Neuronal stem cell (in vitro differentiated cells): Measurements from ENCODE around the gene P4HB.

ENCODE experiments used
- DNase-seq: peaks from one replicate; pipeline ENCODE4 v3.0.0-alpha.2; 2013; ENCODE audit warnings: low spot score
- H2AFZ ChIP-seq: one replicate; pipeline ENCODE4 v1.6.1; 2013; ENCODE audit warnings: mild to moderate bottlenecking, low read length, inconsistent platforms
- H2AK5ac ChIP-seq: 2 replicates; pipeline ENCODE4 v1.6.1; 2013; ENCODE audit warnings: low read depth, mild to moderate bottlenecking, inconsistent platforms, low read length, moderate library complexity, mixed read lengths
- H2BK120ac ChIP-seq: 2 replicates; pipeline ENCODE4 v1.6.1; 2013; ENCODE audit warnings: low read depth, mild to moderate bottlenecking, inconsistent platforms, low read length, moderate library complexity, mixed read lengths
- H2BK12ac ChIP-seq: one replicate; pipeline ENCODE4 v1.6.1; 2013; ENCODE audit warnings: low read length, inconsistent platforms
- H2BK15ac ChIP-seq: 2 replicates; pipeline ENCODE4 v1.6.1; 2013; ENCODE audit warnings: mild to moderate bottlenecking, low read length, inconsistent platforms, mixed read lengths
- H2BK5ac ChIP-seq: one replicate; pipeline ENCODE4 v1.6.1; 2013; ENCODE audit warnings: inconsistent platforms, mild to moderate bottlenecking, low read length, moderate library complexity
- H3K14ac ChIP-seq: one replicate; pipeline ENCODE4 v1.6.1; 2013; ENCODE audit warnings: low read length, inconsistent platforms
- H3K18ac ChIP-seq: 2 replicates; pipeline ENCODE4 v1.6.1; 2013; ENCODE audit warnings: low read length, inconsistent platforms
- H3K23ac ChIP-seq: 2 replicates; pipeline ENCODE4 v1.6.1; 2013; ENCODE audit warnings: low read depth, mild to moderate bottlenecking, mixed read lengths, low read length, inconsistent platforms; ENCODE audit not compliant: poor library complexity
- H3K27ac ChIP-seq: replicated peaks from 3 replicates; pipeline ENCODE4 v1.5.1; 2013; ENCODE audit warnings: low read length, inconsistent platforms
- H3K27me3 ChIP-seq, 3 experiments: 2 replicates each; pipeline ENCODE4 v1.6.1; 2013; ENCODE audit warnings: low read length in 3 of 3, mild to moderate bottlenecking in 2 of 3, inconsistent platforms in 1 of 3, low read depth in 1 of 3, mixed read lengths in 1 of 3, moderate library complexity in 1 of 3; ENCODE audit not compliant: control insufficient read depth in 3 of 3, insufficient read depth in 3 of 3
- H3K36me3 ChIP-seq, 2 donors: replicated peaks in 1 of 2; 2 replicates each; pipeline ENCODE4 v1.6.1; 2013; ENCODE audit warnings: low read length in 2 of 2; ENCODE audit not compliant: control insufficient read depth in 2 of 2, insufficient read depth in 2 of 2
- H3K4ac ChIP-seq: 2 replicates; pipeline ENCODE4 v1.6.1; 2013; ENCODE audit warnings: inconsistent platforms, mild to moderate bottlenecking, low read length, moderate library complexity
- H3K4me1 ChIP-seq, 2 donors: 1 replicate in 1 of 2; 2 replicates in 1 of 2; pipeline ENCODE4 v1.6.1; 2013; ENCODE audit warnings: low read length in 2 of 2, low read depth in 1 of 2; ENCODE audit not compliant: control insufficient read depth in 2 of 2, insufficient read depth in 1 of 2
- H3K4me2 ChIP-seq: one replicate; pipeline ENCODE4 v1.6.1; 2013; ENCODE audit warnings: mild to moderate bottlenecking, low read length, inconsistent platforms; ENCODE audit not compliant: insufficient read depth, poor library complexity, severe bottlenecking
- H3K4me3 ChIP-seq, 2 donors: 2 replicates each; pipeline ENCODE4 v1.5.1; 2013; ENCODE audit warnings: low read length in 2 of 2, mild to moderate bottlenecking in 2 of 2, inconsistent platforms in 1 of 2, moderate library complexity in 1 of 2
- H3K79me1 ChIP-seq: one replicate; pipeline ENCODE4 v1.6.1; 2013; ENCODE audit warnings: low read depth, mild to moderate bottlenecking, inconsistent platforms, low read length, moderate library complexity
- H3K9ac ChIP-seq: one replicate; pipeline ENCODE4 v1.6.1; 2013; ENCODE audit warnings: mild to moderate bottlenecking, low read depth, low read length, inconsistent platforms; ENCODE audit not compliant: poor library complexity
- H3K9me3 ChIP-seq, 2 donors: replicated peaks in 1 of 2; 2 replicates each; pipeline versions ENCODE3 to v1.6.1; 2013; ENCODE audit warnings: low read length in 2 of 2, mild to moderate bottlenecking in 2 of 2, inconsistent platforms in 1 of 2, low read depth in 1 of 2, mixed read lengths in 1 of 2, moderate library complexity in 1 of 2; ENCODE audit not compliant: control insufficient read depth in 2 of 2, insufficient read depth in 1 of 2
- H4K8ac ChIP-seq: one replicate; pipeline ENCODE4 v1.6.1; 2013; ENCODE audit warnings: low read depth, mild to moderate bottlenecking, inconsistent platforms, low read length, moderate library complexity
- H4K91ac ChIP-seq: one replicate; pipeline ENCODE4 v1.6.1; 2013; ENCODE audit warnings: low read length, low read depth, mild to moderate bottlenecking, inconsistent platforms; ENCODE audit not compliant: poor library complexity
- WGBS, 2 donors: extraction: QIAGEN DNeasy Blood & Tissue Kit; methylation state at CpG; one replicate each; pipeline ENCODE4 v1.1.7; 2013; ENCODE audit warnings: missing lambda C conversion rate in 2 of 2, mixed read lengths in 1 of 2; ENCODE audit not compliant: insufficient read length in 2 of 2, insufficient replicate concordance in 1 of 2; ENCODE audit errors: extremely low coverage in 2 of 2; 5-methylcytosine and 5-hydroxymethylcytosine counted together

The P4HB gene

DNA sequence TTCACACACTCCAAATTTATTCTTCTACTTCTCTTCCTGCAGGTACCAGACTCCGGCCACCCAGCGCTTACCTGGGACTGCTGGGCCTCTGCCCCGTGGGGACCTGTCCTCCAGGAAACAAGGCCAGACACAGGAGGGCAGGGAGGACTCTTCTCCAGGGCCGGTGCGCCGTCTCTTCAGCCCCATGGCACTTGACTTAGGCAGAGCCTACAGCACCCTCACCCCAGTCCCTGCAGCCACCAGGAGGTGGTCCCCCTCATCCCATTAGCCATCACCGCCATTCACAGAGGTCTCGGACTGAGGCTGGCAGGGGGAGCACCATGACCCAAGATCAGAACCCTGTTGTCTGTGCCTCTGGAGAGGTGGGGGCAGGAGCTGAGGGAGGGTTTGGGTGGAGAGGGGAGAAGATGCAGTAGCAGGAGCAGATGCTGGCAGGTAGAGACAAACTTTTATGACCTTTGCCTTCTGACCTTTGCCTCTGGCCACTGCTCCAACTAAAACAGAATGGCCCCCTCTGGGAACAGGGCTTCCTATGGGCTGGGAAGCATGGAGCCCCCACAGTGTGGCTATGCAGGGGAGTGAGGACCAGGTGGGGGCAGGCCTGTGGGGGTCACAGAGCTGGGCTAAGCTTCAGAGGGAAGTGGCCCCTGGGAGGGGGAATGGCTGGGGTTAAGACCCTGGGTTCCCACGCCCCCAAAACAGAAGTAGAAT lies 58.1 kb downstream of the P4HB start:
- Histone ChIP-seq H2AFZ (no peak overlapping the region), H4K91ac (no peak overlapping the region), H3K4me1 (peaks cover 2 to 7% of the 10 kb centered on the region in 2 donors), H3K36me3 (no peaks in the 10 kb centered on the region), H3K4me2 (no peak overlapping the region), H3K4ac (no peak overlapping the region), H3K4me3 (no peak overlapping the region), H3K27me3 (peaks cover 20 to 63% (median 63%) of the 10 kb centered on the region in 3 experiments), H4K8ac (no peak overlapping the region), H3K9me3 (peaks cover 4 to 14% of the 10 kb centered on the region in 2 donors), H2BK5ac (peak overlapping the region; percentile 60), H3K79me1 (peaks cover 2% of the 10 kb centered on the region), H3K18ac (no peak overlapping the region), H2AK5ac (peak overlapping the region; percentile 96), H3K23ac (peak overlapping the region; percentile 31), H2BK15ac (no peak overlapping the region), H3K14ac (peak overlapping the region; percentile 38), H3K9ac (no peak overlapping the region), H3K27ac (no peak overlapping the region), H2BK120ac (no peak overlapping the region), H2BK12ac (no peak overlapping the region)
- no peak for DNase-seq
- WGBS, 2 donors, result no CpG with 5 or more reads among the region's 9 CpGs

DNA sequence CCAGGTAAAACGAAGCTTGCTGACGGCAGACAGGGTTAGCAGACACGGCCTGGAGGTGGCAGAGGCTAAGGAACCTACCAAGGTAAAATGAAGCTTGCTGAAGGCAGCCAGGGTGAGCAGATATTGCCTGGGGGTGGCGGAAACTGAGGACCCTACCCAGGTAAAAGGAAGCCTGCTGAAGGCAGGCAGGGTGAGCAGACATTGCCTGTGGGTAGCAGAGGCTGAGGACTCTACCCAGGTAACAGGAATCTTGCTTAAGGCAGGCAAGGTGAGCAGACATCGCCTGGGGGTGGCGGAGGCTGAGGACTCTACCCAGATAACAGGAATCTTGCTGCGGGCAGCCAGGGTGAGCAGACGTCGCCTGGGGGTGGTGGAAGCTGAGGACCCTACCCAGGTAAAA lies 59.0 kb downstream of the P4HB start:
- H2BK15ac ChIP-seq, result no peak overlapping the region
- no peak overlapping the region for H2AFZ ChIP-seq
- no CpG with 5 or more reads among the region's 9 CpGs for WGBS, 2 donors
- H3K4ac ChIP-seq, result no peak overlapping the region
- no peak overlapping the region for H3K27ac ChIP-seq
- H3K4me2 ChIP-seq, result no peak overlapping the region
- no peak for DNase-seq
- H4K8ac ChIP-seq, result no peak overlapping the region
- no peak overlapping the region for H3K23ac ChIP-seq
- no peak overlapping the region for H4K91ac ChIP-seq
- H2BK120ac ChIP-seq, result no peak overlapping the region
- peaks cover 20 to 55% (median 54%) of the 10 kb centered on the region in 3 experiments for H3K27me3 ChIP-seq
- no peak overlapping the region for H2BK5ac ChIP-seq
- no peak overlapping the region for H3K14ac ChIP-seq
- no peak overlapping the region for H2BK12ac ChIP-seq
- no peaks in the 10 kb centered on the region for H3K36me3 ChIP-seq
- no peak overlapping the region for H3K9ac ChIP-seq
- H3K4me3 ChIP-seq, result no peak overlapping the region
- H3K9me3 ChIP-seq, result peaks cover 4 to 14% of the 10 kb centered on the region in 2 donors
- peaks cover 2% of the 10 kb centered on the region for H3K79me1 ChIP-seq
- peaks cover 2 to 7% of the 10 kb centered on the region in 2 donors for H3K4me1 ChIP-seq
- H3K18ac ChIP-seq, result no peak overlapping the region
- H2AK5ac ChIP-seq, result no peak overlapping the region

DNA sequence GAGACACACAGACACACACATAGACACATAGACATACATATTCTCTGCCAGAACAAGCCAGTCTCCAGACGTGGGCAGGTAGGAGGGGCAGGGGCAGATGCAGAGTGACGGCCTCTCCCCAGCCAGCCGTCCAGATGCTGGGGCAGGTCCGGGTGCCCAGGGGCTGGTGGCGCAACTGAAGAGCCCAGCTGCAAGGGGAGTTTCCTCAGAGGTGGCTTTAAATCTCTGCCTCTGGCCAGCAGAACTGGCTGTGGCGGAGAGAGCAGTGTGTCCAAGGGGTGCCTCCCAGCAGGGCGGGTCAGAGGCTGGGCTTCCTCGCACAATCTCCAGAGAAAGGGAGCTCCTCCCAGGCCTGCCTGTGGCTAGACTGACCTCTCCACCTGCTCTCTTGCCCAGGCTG lies 65.8 kb downstream of the P4HB start:
- Histone ChIP-seq H4K8ac (no peak overlapping the region), H2BK5ac (no peak overlapping the region), H2BK12ac (no peak overlapping the region), H2AK5ac (no peak overlapping the region), H3K23ac (no peak overlapping the region), H3K27ac (no peak overlapping the region), H2AFZ (peak overlapping the region; percentile 46), H3K18ac (no peak overlapping the region), H3K4me2 (no peak overlapping the region), H2BK120ac (no peak overlapping the region), H4K91ac (no peak overlapping the region), H3K79me1 (peaks cover 5% of the 10 kb centered on the region), H3K4ac (no peak overlapping the region), H3K36me3 (peaks cover 0 to 2% of the 10 kb centered on the region in 2 donors), H3K27me3 (peaks cover 0 to 6% (median 0%) of the 10 kb centered on the region in 3 experiments), H2BK15ac (no peak overlapping the region), H3K14ac (no peak overlapping the region), H3K9me3 (peaks cover 0 to 9% of the 10 kb centered on the region in 2 donors), H3K9ac (no peak overlapping the region), H3K4me3 (no peak overlapping the region), H3K4me1 (peaks cover 0 to 2% of the 10 kb centered on the region in 2 donors)
- no peak for DNase-seq
- WGBS, 2 donors, result no CpG with 5 or more reads among the region's 8 CpGs

DNA sequence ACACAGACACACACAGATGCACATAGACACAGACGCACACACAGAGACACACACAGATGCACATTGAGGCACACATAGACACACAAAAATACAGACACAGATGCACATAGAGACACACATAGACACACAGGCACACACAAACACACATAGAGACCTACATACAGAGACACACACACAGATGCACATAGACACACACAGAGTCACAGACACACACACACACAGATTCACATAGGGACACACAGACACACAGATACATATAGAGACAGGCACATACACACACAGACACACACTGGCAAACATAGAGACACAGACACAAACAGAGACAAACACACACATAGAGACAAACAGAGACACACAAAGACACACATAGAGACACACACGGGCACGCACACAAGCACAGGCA lies 66.3 kb downstream of the P4HB start:
- Histone ChIP-seq H3K4ac (no peak overlapping the region), H3K4me3 (no peak overlapping the region), H3K79me1 (peaks cover 5% of the 10 kb centered on the region), H4K91ac (no peak overlapping the region), H3K9ac (no peak overlapping the region), H3K4me2 (no peak overlapping the region), H2BK5ac (no peak overlapping the region), H2AFZ (no peak overlapping the region), H2BK12ac (no peak overlapping the region), H3K18ac (no peak overlapping the region), H3K23ac (no peak overlapping the region), H4K8ac (no peak overlapping the region), H3K4me1 (peaks cover 0 to 2% of the 10 kb centered on the region in 2 donors), H3K9me3 (peaks cover 0 to 9% of the 10 kb centered on the region in 2 donors), H2AK5ac (no peak overlapping the region), H3K36me3 (peaks cover 0 to 2% of the 10 kb centered on the region in 2 donors), H2BK15ac (no peak overlapping the region), H3K27ac (no peak overlapping the region), H3K27me3 (peaks cover 0 to 6% (median 0%) of the 10 kb centered on the region in 3 experiments), H3K14ac (no peak overlapping the region), H2BK120ac (no peak overlapping the region)
- no peak for DNase-seq
- no CpG with 5 or more reads among the region's 3 CpGs for WGBS, 2 donors
